GM12892 (cell line): Measurements from ENCODE around the gene RINT1.

Experiments
- POLR2A ChIP-seq: IDR thresholded peaks from 2 replicates; pipeline ENCODE4 v1.6.1; 2011; ENCODE audit warnings: low read depth, low read length, control low read depth
- POLR2AphosphoS5 ChIP-seq: IDR thresholded peaks from 2 replicates; pipeline ENCODE4 v1.6.1; 2011; ENCODE audit warnings: low read depth, low read length, control low read depth

GRCh38 chr7:105596866-105597265 is 64.9 kb downstream of the RINT1 start:
- TF ChIP-seq POLR2AphosphoS5 (no peak), POLR2A (no peak)
